Raji (cell line): ENCODE measurements around the gene SH3PXD2A.

Experiments
- POLR2A ChIP-seq: IDR thresholded peaks from 2 replicates; pipeline ENCODE4 v1.6.1; 2011; ENCODE audit warnings: low read depth, low read length, control low read depth; ENCODE audit not compliant: insufficient read depth

The SH3PXD2A gene

GRCh38 chr10:103843045-103843444 is 12.3 kb downstream of the SH3PXD2A start:
- TF ChIP-seq POLR2A = no peak

DNA sequence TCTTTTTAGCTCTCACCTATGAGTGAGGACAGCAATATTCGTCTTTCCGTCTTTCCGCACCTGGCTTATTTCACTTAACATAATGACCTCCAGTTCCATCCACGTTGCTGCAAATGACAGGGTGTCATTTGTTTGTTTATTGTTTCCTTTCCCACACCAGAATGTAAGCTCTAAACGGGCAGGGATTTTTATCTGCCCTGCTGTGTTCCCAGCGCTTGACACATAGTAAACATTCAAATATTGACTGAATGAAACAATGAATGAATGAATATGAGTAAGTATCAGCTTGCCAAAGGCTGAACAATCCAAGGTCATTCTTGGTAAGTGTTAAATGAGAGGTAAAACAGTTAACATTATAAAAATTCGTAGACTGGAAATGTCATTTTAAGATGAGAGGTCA is 12.8 kb downstream of the SH3PXD2A start:
- no peak for TF ChIP-seq POLR2A

DNA sequence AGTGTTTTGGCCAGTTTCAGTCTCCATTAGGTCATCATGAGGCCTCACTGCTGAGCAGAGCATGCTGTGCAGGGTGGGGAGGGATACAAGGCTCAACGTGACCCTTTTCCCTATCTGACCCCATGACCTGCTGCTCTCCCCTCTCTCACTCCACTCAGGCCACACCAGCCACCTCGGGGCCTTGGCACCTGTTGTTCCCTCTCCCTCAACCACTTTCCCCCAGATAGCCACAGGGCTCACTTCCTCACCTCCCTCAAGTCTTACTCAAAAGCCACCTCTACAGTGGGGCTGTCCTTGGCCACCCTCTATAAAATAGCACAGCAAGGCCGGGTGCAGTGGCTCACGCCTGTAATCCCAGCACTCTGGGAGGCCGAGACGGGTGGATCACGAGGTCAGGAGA is 13.9 kb downstream of the SH3PXD2A start:
- no peak for TF ChIP-seq POLR2A

DNA sequence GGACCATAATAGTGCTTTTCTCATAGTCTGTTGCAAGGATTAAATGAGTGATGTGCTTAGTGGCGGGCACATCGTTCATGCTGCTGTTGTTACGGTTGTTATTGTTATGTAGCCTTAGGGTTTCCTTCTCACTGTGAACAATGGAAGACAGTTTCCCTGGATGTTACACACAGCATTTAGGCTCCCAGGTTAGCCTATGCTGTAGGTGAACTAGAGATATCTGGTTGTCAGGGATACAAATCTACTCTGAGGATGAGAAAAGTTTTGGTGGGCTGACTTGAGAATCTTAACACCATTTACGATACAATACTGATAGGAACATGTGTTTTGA is 14.7 kb downstream of the SH3PXD2A start:
- TF ChIP-seq POLR2A = no peak

DNA sequence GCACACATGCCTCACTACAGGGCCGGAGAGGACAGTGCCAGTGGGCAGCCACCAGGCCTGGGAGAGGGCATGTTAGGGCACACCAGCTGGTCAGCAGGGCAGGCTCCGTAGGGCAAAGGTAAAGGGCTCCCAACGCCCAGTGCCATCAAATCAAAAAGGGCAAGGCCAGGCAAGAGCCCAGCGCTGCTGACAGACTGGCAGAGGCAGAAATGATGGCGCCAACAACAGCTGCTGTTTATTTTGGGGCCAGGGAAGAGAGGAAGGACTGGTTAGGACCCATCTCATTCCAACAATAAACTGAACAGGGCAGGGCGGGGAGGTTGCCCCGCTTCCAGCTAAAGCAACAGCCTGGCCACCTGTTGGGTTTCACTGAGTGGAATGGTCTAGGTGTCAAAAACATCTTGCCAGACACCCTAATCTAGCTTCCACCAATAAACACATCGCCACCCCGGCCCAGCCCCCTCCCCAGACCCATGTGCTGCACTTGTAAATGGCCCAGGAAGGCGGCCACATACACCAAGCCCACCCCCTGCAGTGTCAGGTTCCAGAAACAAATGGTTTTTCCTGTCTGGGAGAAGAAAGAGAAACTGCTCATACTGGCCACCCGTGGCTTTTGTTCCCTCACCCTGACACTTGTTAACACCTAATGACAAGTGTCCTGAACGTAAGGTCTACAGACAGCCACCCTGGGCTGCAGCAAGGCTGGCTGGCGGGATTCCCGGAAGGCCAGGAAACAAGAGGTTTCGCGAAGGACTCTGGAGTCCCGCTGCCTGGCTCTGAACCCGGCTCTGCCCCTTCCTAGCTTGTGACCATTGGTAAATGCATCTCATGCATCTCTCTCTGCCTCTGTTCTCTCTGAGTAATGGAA is 15.3 kb downstream of the SH3PXD2A start:
- TF ChIP-seq POLR2A = no peak

GRCh38 chr10:103839519-103839871 is 15.9 kb downstream of the SH3PXD2A start:
- TF ChIP-seq POLR2A = no peak

DNA sequence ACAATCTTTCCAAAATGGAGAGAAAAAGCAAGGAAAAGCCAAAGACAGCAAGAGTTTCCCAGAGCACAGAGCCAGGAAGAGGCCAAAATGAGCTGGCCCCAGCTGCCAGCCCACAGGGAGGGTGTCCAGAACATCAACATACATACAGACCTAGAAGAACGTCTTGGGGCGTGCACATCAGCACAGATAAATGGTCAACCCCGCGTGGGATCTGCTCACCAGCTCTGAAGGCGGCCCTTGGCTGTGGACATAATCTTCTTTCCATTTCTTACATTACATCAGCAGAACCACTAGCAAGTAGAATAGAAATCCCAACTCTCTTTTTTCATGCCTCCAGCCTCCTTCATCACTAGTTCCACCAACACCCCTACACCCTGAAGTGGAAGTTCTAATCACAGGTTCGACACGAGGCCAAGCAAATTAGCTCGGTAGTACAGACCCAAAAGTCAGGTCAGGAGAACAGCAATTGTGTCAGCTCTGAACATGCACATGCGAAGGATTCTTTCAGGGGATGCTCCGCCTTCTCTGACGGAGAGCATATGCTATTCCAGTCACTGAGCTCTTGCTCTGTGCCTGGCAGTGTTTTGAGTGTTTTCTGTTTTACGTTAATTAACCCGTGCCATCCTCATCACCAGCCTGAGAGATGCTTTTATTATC is 16.4 kb downstream of the SH3PXD2A start:
- no peak for TF ChIP-seq POLR2A

DNA sequence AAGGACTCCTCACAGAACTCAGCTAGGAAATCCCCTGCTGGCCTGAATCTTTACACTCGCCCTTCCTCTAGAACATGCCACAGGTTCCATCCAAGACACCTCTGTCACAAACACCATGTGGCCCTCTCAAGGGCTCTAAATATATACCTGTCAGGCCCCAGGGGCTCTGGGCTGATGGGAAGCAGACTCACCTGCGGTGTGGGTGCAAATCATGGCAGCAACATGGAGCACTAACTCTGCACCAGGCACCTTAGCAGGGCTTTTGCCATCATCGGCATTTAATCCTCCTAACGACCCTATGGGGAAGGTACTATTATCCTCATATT is 17.3 kb downstream of the SH3PXD2A start:
- TF ChIP-seq POLR2A = no peak

DNA sequence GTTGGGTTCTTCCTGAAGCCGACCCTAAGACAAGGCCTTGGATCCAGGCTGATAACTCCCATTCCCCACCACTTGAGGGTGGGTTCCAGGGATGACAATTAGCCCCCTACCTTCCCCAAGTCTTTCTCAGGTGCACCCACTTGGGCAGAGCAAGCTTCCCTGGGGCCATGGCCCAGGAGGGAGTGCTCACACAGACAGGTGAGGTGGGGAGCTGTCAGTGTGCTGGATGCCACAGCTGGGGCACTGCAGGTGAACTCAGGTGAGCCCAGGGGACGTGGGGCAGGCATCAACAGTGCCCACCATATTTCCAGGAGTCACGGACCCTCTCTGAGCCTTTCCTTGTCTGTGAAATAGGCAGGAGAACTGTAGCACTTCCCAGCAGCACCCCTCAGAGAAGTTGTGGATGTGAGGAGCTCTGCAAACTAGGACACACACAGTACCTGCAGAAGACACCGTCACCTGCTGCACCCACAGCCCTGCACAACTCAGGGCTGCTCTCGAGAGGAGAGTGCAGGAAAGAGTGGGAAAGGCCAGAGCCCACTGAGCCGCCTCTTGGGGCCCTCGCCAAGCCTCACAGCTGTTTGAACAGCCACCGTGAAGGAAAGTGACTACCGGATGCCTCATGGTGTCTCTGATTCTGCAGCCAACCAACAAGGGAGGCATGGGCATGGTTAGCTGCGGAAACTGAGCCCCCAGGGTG is 17.9 kb downstream of the SH3PXD2A start:
- TF ChIP-seq POLR2A = no peak

DNA sequence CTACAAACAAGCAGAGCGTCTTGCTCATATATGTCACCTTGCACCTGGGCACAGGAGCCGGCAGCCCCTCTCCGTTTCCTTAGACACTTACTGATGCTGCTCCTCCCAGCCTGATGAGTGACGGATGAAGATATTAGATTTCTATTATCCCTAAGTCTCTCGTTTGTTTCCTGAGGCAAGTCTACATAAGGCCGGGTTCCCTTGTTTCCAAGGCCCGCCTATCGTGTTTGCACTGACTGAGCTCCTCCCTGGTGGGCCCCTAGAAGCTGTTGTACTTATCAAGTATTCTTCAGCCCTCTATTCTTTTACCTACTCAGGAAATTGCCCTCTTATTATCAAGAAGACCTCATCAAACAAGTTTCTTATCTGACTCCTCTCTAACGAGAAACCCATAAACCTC is 18.5 kb downstream of the SH3PXD2A start:
- no peak for TF ChIP-seq POLR2A

GRCh38 chr10:103836273-103836672 is 19.1 kb downstream of the SH3PXD2A start:
- TF ChIP-seq POLR2A = no peak

- TF ChIP-seq POLR2A = no peak
Observed at GRCh38 chr10:103835096-103836050, 20.0 kb downstream of the SH3PXD2A start.

DNA sequence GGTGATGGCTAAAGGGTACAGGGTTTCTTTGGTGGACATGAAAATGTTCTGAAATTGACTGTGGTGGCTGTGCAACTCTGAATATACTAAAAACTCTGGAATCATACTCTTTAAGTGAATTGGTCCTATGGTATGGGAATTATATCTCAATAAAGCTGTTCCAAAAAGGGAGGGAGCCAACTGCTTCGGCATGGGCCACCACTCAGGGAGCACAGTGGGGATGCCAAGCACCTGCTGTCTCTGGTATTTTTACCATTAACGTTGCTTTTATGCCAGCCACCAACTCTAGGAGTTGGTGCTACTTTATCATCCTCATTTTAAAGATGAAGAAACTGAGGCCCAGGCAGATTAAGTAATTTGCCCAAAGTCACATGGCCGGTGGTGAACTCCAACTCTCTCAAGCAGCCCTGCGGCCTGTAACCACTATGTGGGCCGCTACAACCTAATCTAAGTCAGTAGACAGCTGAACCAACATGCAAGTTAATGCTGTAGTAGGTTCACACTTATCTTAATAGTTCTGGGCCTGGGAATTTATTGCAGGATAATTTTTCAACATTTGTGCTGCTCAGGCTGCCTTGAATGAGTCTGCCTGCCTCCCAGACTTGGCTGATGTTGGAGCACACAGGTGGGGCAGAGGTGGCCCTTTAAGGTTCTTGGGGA is 20.8 kb downstream of the SH3PXD2A start:
- no peak for TF ChIP-seq POLR2A

- TF ChIP-seq POLR2A = no peak
Observed at GRCh38 chr10:103833731-103834365, 21.5 kb downstream of the SH3PXD2A start.
